Measurements from ENCODE around the gene CALHM3.

- TF ChIP-seq EZH2 (IDR thresholded peaks at IDR 0.05; ENCODE audit: borderline replicate concordance, low read depth, low read length, poor library complexity, severe bottlenecking) (no peak), CTCF (conservative IDR thresholded peaks at IDR 0.05; ENCODE audit: low read depth, low read length) (no peak)
Measured at GRCh38 chr10:103493362-103493915, 14.4 kb upstream of the CALHM3 start, which contains the start of gene NEURL1.

Measured in A673 (cell line).